NB4 (cell line): ENCODE results near the gene RESP18.
"Not testable (repeated sequence)": the region's sequence is repeated elsewhere in the genome, so short reads cannot be mapped to it uniquely, and the experiment has no call there.

Experiments used
- CTCF ChIP-seq: IDR thresholded peaks from one replicate; pipeline ENCODE4 v1.5.1; 2012; ENCODE audit warnings: low read depth, low read length
- POLR2A ChIP-seq: IDR thresholded peaks from 2 replicates; pipeline ENCODE4 v1.6.1; 2011; ENCODE audit warnings: mild to moderate bottlenecking; ENCODE audit not compliant: insufficient read length; ENCODE audit errors: extremely low read depth

- TF ChIP-seq CTCF, POLR2A: not testable (repeated sequence)
These were observed 19.8 kb downstream of the RESP18 start for GRCh38 chr2:219312683-219313263.
